PFSK-1 (cell line): Measurements from ENCODE around the gene CTXN1.

Experiments used
- POLR2AphosphoS5 ChIP-seq: IDR thresholded peaks from 2 replicates; pipeline ENCODE4 v1.6.1; 2012; ENCODE audit warnings: low read depth, mild to moderate bottlenecking, control low read depth, low read length, moderate library complexity
- TAF1 ChIP-seq: IDR thresholded peaks from 2 replicates; pipeline ENCODE4 v1.6.1; 2012; ENCODE audit warnings: low read length, control low read depth, borderline replicate concordance; ENCODE audit not compliant: insufficient read depth

GRCh38 chr19:7969555-7969939 is 43.6 kb upstream of the CTXN1 start:
- TF ChIP-seq POLR2AphosphoS5 (no peak), TAF1 (no peak)
